ENCODE results near the gene SLC23A3. TPM values are rescaled to one million over a fixed set of nuclear protein-coding genes. Genes with fewer than 3 reads are reported as not detected.

Gene SLC23A3
- total RNA-seq, 4 donors from 2014 or later: 5.4 to 18.4 (median 15.7) TPM

DNA sequence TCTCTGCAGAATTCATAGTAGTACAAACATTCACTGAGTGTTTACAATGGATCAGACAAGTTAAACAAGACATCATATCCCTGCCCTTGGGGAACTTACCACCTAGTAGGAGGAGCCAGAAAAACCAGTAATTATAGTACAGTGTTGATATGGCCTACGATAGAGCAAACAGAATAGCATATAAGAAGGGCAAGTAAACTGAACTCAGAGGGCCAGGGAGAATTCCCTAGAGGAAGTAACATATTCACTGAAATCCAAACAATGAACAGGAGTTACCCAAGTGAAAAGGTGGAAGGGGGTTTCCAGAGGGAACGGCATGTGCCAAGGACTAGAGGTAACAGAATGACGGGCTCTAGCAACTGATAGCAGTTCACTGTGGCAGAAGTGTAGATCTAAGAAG is 43.3 kb downstream of the SLC23A3 start:
- in situ Hi-C loops (cut with MboI; ENCODE audit: low pct_ligation_motif_present in 1 of 4, low pct_unique_long_range_greater_than_20kb in 1 of 4, low sequenced_read_pairs in 3 of 4) (loop anchor here in 2 of 4 donors (10.0 kb wide), 2 partner anchors 62 to 72 kb away; partner anchors contain the start of gene IHH (in 1 of the 2)), intact Hi-C loops (cut with DNase I; ENCODE audit: low total_unique reads) (no loop called here)
- TF ChIP-seq, protein P1, sequence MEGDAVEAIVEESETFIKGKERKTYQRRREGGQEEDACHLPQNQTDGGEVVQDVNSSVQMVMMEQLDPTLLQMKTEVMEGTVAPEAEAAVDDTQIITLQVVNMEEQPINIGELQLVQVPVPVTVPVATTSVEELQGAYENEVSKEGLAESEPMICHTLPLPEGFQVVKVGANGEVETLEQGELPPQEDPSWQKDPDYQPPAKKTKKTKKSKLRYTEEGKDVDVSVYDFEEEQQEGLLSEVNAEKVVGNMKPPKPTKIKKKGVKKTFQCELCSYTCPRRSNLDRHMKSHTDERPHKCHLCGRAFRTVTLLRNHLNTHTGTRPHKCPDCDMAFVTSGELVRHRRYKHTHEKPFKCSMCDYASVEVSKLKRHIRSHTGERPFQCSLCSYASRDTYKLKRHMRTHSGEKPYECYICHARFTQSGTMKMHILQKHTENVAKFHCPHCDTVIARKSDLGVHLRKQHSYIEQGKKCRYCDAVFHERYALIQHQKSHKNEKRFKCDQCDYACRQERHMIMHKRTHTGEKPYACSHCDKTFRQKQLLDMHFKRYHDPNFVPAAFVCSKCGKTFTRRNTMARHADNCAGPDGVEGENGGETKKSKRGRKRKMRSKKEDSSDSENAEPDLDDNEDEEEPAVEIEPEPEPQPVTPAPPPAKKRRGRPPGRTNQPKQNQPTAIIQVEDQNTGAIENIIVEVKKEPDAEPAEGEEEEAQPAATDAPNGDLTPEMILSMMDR (IDR thresholded peaks at IDR 0.05): no peak
- peak in 2 of 3 donors; percentile 59 to 64 for TF ChIP-seq POLR2AphosphoS5 (IDR thresholded peaks at IDR 0.05)
- peak; percentile 50 for TF ChIP-seq EP300 (IDR thresholded peaks at IDR 0.05; ENCODE audit: low read depth)
- peak; percentile 40 for TF ChIP-seq POLR2A (IDR thresholded peaks at IDR 0.05)
- H3K9me3 ChIP-seq: no peaks in the 10 kb centered on the region
- H3K4me1 ChIP-seq: peaks cover 14 to 62% (median 55%) of the 10 kb centered on the region in 4 donors
- peak overlapping the region; percentile 76 to 87 (median 82) for H3K27ac ChIP-seq
- H3K36me3 ChIP-seq: no peaks in the 10 kb centered on the region
- H3K4me3 ChIP-seq: no peak overlapping the region
- H3K27me3 ChIP-seq: no peaks in the 10 kb centered on the region
- WGBS, 2 donors (ENCODE audit: low coverage in 1 of 2): 51% methylated on average over 3 of the region's 3 CpGs
- peak; percentile 48 for DNase-seq

DNA sequence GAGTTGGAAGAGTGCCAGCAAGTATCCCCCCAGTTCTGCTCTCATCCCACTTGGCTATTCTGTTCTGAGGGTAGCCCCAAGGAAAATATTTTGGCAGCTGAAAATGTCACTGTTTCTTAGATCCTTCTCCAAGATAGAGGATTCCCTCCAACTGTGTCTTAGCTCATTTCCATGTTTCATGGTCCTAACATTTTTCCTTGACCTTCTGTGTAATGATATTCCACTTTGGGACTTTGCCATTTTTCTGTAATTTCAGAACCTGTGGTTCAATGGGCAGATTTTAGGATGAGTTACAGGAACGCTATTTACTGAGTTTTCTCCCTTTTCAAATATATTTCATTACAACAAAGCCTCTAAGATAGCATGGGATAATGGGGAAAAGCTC is 44.0 kb downstream of the SLC23A3 start:
- TF ChIP-seq POLR2A (IDR thresholded peaks at IDR 0.05) (no peak), POLR2AphosphoS5 (IDR thresholded peaks at IDR 0.05) (no peak), EP300 (IDR thresholded peaks at IDR 0.05; ENCODE audit: low read depth) (no peak)
- TF ChIP-seq, protein P1 (IDR thresholded peaks at IDR 0.05): no peak
- DNase-seq: no peak
- Histone ChIP-seq H3K9me3 (no peaks in the 10 kb centered on the region), H3K4me1 (peaks cover 14 to 68% (median 57%) of the 10 kb centered on the region in 4 donors), H3K36me3 (no peaks in the 10 kb centered on the region), H3K27ac (peak overlapping the region; percentile 76 to 87 (median 82)), H3K27me3 (no peaks in the 10 kb centered on the region), H3K4me3 (no peak overlapping the region)
- intact Hi-C loops (cut with DNase I; ENCODE audit: low total_unique reads): no loop called here
- in situ Hi-C loops (cut with MboI; ENCODE audit: low pct_ligation_motif_present in 1 of 4, low pct_unique_long_range_greater_than_20kb in 1 of 4, low sequenced_read_pairs in 3 of 4): loop anchor here in 2 of 4 donors (10.0 kb wide), 2 partner anchors 61 to 71 kb away; partner anchors contain the start of gene IHH (in 1 of the 2)
- 82 to 87% methylated on average over 1 of the region's 1 CpG for WGBS, 2 donors (ENCODE audit: low coverage in 1 of 2)

DNA sequence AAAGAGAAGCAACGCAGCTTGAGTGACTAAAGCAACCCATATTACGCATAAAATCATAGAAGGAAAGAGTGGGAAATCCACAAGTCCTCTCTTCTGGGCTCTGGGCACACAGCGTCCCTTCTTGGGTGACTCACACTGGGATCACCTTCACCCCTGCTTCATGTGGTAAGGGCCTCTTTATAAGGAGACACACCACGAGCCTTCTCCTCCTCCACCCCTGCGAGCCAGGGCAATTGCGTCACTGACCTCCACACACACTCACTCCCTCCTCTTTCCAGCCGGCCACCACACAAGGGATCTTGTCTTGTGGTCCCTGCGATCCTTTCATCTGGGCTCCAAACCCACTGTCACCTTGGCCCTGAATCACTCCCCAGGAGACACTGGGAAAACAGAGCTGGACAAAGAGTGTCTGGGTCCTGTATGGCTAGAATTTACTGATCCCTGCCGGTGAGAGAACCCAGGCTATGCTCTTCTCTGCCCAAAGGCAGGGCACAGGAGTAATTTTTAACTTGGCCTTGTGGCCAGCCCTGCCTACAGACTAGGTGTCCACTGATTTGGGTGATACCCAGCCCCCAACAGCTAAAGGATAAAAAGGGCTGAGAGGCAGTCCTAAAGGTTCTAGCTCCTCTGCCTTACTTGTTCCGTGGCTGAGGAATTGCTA is 44.5 kb downstream of the SLC23A3 start:
- H3K4me1 ChIP-seq: peaks cover 14 to 69% (median 57%) of the 10 kb centered on the region in 4 donors
- DNase-seq: peak; percentile 85
- in situ Hi-C loops (cut with MboI; ENCODE audit: low pct_ligation_motif_present in 1 of 4, low pct_unique_long_range_greater_than_20kb in 1 of 4, low sequenced_read_pairs in 3 of 4): loop anchor here in 2 of 4 donors (10.0 kb wide), 2 partner anchors 61 to 71 kb away; partner anchors contain the start of gene IHH (in 1 of the 2)
- 48 to 63% methylated on average over 4 to 10 of the region's 10 CpGs for WGBS, 2 donors (ENCODE audit: low coverage in 1 of 2)
- intact Hi-C loops (cut with DNase I; ENCODE audit: low total_unique reads): no loop called here
- no peaks in the 10 kb centered on the region for H3K9me3 ChIP-seq
- H3K27ac ChIP-seq: peak overlapping the region; percentile 76 to 87 (median 82)
- TF ChIP-seq, protein P1 (IDR thresholded peaks at IDR 0.05): no peak
- TF ChIP-seq POLR2AphosphoS5 (IDR thresholded peaks at IDR 0.05) (peak in 2 of 3 donors; percentile 80 to 83), POLR2A (IDR thresholded peaks at IDR 0.05) (peak; percentile 67), EP300 (IDR thresholded peaks at IDR 0.05; ENCODE audit: low read depth) (peak; percentile 69)
- H3K36me3 ChIP-seq: no peaks in the 10 kb centered on the region
- H3K27me3 ChIP-seq: no peaks in the 10 kb centered on the region
- no peak overlapping the region for H3K4me3 ChIP-seq

DNA sequence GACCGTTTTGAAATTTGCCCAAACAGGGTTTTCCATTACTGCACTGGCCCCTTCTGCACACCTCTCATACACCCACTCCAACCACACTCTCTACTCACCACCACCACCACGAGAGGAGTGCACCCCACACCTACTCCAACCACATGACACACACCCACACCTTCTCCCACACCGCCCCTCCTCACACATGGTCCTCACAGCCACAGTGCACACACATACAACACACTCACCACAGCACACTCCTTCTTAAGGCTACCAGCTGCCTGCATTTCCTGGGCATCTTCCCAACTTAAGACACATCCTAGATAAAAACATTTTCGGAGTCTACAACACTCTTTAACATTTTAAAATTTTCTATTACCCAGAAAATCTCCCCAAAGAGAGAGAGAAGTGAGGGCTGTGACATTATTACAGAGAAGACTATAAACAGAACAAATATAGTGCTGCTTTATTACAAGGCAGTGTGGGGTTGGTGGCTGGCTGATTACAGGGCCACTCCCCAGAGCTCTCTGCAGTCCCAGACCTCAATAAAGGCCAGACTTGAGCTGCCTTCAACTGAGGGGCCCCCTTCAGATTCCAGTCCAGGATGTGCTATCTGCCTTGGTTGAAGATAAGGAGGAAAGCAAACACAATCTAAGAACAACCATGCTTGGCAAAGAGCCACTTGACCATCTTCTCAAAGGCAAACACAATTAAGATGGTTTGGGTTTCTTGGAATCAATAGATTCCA is 45.3 kb downstream of the SLC23A3 start:
- intact Hi-C loops (cut with DNase I; ENCODE audit: low total_unique reads): no loop called here
- peaks cover 14 to 72% (median 57%) of the 10 kb centered on the region in 4 donors for H3K4me1 ChIP-seq

More for the DNA sequence above, 45.3 kb downstream of the SLC23A3 start:
- Histone ChIP-seq H3K27ac (peak overlapping the region; percentile 76 to 87 (median 82)), H3K9me3 (no peaks in the 10 kb centered on the region), H3K36me3 (no peaks in the 10 kb centered on the region), H3K27me3 (no peaks in the 10 kb centered on the region), H3K4me3 (peak overlapping the region in 1 of 4 donors; percentile 15)
- in situ Hi-C loops (cut with MboI; ENCODE audit: low pct_ligation_motif_present in 1 of 4, low pct_unique_long_range_greater_than_20kb in 1 of 4, low sequenced_read_pairs in 3 of 4): loop anchor here in 2 of 4 donors (10.0 kb wide), 2 partner anchors 60 to 70 kb away; partner anchors contain the start of gene IHH (in 1 of the 2)
- WGBS, 2 donors (ENCODE audit: low coverage in 1 of 2): 33 to 67% methylated on average over 1 to 4 of the region's 4 CpGs
- DNase-seq: peak; percentile 77
- TF ChIP-seq POLR2AphosphoS5 (IDR thresholded peaks at IDR 0.05) (no peak), EP300 (IDR thresholded peaks at IDR 0.05; ENCODE audit: low read depth) (no peak), POLR2A (IDR thresholded peaks at IDR 0.05) (peak; percentile 41)
